SU-DHL-6 (cell line): ENCODE data around the gene NOCT.

Experiments used
- EZH2phosphoT487 ChIP-seq: fragments of 200-600 bp; sonication (generic), shearing (Covaris generic); conservative IDR thresholded peaks from 2 replicates; pipeline ENCODE4 v1.6.1; 2018; ENCODE audit warnings: mild to moderate bottlenecking, antibody characterized with exemption, low read length, moderate library complexity, mixed read lengths
- TF ChIP-seq, protein P1 (sequence below): fragments of 200-600 bp; sonication (generic); IDR thresholded peaks from one replicate; pipeline ENCODE4 v1.5.1; 2017; ENCODE audit warnings: antibody characterized with exemption, mild to moderate bottlenecking, low read length, moderate library complexity; ENCODE audit not compliant: insufficient read depth, poor library complexity, severe bottlenecking

DNA sequence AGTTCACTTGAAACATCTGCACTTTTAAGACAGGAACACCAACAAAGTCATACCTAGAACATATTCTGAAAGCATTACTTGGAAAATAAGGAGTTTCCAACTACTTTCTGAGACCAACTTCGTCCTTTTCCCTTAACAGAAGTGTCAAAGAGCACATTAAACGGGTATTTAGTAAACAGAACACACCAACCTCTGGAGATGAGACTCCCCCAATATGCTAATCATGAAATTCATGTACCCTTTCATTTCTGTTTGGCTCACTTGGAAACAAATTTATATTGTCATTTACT is 69.2 kb downstream of the NOCT start:
- TF ChIP-seq, protein P1, sequence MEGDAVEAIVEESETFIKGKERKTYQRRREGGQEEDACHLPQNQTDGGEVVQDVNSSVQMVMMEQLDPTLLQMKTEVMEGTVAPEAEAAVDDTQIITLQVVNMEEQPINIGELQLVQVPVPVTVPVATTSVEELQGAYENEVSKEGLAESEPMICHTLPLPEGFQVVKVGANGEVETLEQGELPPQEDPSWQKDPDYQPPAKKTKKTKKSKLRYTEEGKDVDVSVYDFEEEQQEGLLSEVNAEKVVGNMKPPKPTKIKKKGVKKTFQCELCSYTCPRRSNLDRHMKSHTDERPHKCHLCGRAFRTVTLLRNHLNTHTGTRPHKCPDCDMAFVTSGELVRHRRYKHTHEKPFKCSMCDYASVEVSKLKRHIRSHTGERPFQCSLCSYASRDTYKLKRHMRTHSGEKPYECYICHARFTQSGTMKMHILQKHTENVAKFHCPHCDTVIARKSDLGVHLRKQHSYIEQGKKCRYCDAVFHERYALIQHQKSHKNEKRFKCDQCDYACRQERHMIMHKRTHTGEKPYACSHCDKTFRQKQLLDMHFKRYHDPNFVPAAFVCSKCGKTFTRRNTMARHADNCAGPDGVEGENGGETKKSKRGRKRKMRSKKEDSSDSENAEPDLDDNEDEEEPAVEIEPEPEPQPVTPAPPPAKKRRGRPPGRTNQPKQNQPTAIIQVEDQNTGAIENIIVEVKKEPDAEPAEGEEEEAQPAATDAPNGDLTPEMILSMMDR, result no peak
- no peak for TF ChIP-seq EZH2phosphoT487
